GM19463 (cell line): Measurements from ENCODE around the gene KATNA1.
"Not testable (repeated sequence)": the region's sequence is repeated elsewhere in the genome, so short reads cannot be mapped to it uniquely, and the experiment has no call there.

Source experiments
- ATAC-seq: cut with Tn5 transposase; IDR thresholded peaks from one replicate; pipeline ENCODE4 v1.9.1; 2021; ENCODE audit warnings: mild to moderate bottlenecking, moderate library complexity; ENCODE audit not compliant: unreplicated experiment

The KATNA1 gene

DNA sequence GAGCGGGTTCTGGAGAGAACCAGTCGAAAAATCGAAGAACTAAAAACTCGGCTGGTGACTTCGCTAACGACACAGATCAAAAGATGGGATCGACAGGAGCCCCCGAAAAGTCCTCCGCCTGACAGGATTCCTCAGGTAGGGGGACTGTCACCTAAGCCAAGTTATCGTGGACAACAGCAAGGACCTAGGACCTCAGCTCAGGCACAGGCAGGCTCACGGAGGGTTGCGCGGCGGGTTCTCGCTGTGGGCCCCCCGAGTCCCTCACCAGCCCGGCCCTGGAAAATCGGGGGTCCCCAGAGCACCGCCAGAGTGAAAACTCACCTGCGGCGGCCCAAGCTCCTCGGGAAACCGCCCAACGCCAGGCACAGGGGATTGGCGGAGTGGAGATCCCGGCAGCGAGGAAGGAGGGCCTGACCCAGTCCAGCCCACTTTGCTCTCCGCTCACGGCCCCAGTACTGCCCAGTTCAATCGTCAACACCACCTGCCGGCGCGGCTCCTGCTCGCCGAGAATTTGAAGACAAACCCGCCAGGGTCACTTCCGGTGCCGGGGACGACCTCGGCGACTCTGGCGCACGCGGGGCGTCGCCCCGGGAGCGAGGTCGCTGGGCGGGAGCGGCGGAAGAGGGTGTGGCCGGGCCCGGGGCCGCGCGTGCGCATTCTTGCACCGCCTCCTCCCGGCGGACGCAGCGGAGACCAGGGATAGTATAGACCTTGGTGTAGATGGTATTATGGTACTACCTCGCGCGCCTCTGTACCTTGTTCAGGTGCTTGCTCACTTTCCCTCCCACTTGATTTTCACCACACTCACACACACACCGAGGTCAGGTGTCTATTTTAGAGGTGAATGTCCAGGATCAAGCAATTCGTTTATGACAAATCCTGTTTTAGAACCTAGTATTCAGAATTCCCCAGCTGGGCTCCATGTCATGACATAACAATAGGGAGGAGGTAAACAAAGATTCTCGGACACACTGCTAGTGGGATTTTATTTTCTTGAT is at the start of gene KATNA1:
Gene KATNA1 (minus strand): TSS at position 567 of the 998 bp plus-strand sequence. CDS start 10,167 bp downstream, outside the sequence.
- ATAC-seq = peak; percentile 86

DNA sequence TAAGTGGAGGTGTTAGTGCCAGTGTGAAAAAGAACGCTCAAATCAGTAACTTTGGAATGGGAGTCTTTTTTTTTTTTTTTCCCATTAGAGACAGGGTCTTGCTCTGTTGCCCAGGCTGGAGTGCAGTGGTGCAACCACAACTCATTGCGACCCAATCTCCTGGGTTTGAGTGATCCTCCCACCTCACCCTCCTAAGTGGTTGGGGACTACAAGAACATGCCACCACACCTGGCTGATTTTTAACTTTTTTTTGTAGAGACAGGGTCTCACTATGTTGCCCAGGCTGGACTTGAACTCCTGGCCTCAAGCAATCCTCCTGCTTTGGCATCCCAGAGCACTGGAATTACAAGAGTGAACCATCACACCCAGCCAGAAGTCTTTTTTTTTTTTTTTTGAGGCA is 49.7 kb upstream of the KATNA1 start:
- ATAC-seq = no peak

DNA sequence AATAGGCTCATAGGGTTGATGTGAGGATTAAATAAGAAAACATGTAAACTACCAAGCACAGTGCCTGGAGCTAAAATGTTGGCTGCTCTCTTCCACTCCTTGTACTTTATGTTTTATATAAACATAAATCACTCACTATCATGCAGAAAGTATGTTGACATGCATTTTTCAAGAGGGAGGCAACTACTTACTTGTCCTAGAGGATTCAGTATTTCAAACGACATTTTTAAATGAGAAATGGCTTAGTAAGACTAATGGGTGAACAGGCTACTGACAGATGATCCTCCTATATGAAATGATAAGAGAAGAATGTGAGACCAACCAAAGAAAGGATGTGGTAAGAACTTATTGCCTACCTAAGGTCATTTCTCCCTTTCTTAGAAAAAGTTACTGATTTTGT is 48.4 kb upstream of the KATNA1 start:
- ATAC-seq = no peak

DNA sequence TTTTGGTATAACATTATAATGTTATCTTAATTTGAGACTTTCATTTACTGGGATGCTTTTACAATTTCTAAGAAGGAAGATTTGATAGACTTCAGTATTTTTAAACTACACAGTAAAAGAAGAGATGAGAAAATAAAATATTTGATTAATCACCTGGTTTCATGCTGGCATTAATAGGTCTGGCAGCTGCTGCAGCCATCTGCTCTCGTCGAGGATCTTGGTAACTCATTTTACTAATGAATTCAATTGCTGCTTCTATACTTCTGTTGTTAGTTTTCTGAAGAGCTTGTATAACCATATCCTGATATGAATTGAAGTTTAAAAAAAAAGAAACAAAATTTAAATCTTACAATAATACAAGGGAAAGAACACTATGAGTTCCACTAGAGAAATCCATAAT is 46.4 kb upstream of the KATNA1 start:
- ATAC-seq = no peak

DNA sequence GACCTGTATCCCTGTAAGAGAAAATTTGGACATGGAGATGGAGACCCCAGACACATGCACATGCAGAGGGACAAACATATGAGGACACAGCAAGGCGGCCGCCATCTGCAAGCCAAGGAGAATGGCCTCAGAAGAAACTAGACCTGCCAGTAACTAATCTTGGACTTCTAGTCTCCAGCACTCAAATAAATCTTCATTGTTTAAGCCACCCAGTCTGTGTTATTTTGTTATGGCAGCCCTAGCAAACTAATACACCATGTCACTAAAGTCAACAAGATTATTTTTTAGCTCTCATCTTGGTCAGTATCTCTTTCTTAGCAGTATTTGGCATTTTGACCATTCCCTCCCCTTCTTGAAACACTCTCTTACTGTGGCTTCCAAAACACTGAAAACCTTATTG is 42.7 kb upstream of the KATNA1 start:
- no peak for ATAC-seq

DNA sequence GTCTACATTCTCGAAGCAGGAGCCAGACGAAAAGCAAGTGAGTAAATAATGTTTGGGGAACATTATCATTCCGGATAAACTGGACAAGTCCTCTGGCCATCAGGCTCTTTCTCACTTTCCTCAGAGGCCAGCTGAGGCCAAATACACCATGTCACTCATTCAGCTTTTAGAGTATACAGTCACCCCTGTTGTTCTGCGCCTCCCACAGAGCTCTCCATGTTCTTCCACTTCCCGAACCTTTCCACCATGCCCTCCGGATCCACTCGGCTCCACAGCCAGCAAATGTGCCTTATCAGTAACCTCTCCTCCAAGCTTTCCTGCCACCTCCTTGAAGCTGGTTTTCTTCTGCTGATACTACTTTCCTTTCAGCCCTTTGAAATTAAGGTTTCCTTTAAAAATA is 37.7 kb upstream of the KATNA1 start:
- ATAC-seq = no peak

DNA sequence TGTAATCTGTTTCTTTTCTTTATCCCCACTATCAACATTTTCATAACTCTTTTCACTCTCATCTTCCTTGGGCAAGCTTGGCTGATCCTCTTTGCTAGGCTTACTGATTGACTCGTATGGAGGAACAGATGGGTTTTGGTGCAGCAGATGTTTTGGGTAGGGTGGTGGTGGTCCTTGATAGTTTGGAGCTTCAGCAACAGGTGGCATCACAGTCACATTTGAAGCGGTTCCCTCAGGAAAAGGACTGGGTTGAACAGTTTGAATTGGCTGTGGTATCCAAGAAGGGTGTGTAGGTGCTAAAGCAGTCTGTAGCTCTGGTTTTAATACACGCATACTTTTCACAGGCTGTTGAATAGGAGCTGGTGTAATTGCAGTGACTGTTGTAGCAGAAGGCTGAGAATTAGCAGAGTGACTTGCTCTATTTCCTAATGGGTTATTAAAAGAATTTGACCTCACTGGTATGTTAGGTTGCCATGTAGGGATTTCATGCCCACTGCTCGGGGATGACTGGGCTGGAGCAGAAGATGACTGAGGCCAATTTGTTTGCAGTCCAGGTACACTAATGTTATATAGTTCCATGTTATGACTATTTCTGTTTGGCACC is 34.8 kb upstream of the KATNA1 start:
- ATAC-seq = no peak

DNA sequence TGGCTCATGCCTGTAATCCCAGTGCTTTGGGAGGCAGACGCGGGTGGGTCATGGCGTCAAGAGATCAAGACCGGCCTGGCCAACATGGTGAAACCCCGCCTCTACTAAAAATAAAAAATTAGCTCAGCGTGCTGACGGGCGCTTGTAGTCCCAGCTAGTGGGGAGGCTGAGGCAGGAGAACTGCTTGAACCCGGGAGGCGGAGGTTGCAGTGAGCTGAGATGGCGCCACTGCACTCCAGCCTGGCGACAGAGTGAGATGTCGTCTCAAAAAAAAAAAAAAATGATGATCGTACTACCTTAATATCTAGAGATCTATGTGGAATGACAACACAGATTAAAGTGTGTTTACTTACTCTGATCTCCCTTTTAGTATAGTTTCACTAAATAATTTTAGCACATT is 33.3 kb upstream of the KATNA1 start:
- ATAC-seq = not testable (repeated sequence)

DNA sequence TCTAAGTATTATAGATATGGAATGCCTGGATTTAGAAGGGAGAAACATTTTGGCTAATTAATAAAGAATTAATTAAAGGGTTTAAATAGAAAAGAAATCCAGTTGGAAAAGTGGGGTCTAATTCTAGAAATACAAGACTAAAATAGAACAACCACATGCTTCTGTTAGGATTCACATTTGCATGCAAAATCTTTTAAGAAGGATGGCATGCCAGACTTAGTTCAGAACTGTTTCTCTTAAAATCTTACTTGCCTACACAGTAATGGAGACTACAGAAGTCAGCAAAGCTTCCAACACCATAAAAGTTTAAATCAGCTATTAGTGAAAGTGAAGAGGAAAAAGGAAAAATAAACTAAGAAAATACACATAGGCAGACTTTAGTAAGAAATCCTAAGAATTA is 32.7 kb upstream of the KATNA1 start:
- ATAC-seq = no peak

DNA sequence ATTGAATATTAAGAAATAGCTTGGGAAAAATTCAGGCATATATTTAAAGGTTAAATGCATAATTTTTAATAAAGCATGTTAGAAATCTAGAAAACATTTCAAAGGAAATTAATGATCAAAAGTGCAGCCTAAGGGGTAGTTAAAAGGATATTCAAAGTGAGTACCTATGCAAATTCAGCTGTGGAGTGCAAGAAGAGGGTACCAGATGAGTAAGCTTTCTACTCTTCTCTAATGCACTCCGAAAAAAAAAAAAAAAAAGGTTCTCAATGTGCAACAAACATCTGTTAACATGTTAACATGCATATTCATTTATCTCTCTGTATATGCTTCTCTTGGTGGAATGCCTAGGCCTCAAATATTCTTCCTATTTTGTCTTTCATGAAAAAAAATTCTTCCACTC is 32.0 kb upstream of the KATNA1 start:
- ATAC-seq = peak; percentile 53

DNA sequence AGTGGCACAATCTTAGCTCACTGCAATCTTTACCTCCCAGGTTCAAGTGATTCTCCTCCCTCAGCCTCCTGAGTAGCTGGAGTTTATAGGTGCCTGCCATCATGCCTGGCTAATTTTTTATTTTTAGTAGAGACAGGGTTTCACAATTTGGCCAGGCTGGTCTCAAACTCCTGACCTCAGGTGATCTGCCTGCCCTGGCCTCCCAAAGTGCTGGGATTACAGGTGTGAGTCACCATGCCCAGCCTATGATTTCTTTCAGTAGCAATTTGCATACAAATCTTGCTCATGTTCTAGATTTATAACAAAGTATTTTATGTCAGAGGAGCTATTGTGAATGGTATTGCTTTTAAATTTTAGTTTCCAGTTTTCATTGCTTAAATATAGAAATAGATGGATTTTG is 23.8 kb upstream of the KATNA1 start:
- not testable (repeated sequence) for ATAC-seq

DNA sequence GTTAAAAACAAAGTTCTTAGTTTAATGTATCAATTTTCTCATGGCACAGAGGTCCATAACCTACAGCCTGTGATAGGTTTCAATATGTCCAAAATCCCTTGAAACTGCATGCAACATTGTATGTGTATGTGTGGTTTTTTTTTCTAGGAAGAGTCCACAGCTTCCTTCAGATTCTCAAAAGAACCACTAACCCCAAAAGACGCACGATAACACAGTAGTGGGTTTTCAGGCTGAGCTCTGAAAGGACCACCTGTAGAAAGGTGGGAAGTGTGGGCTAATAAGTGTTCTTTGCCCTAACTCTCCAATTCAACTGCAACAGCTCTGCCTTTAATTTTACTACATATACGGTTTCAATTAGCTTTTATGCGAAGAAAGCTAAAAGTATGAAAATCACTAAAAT is 11.5 kb upstream of the KATNA1 start:
- no peak for ATAC-seq

DNA sequence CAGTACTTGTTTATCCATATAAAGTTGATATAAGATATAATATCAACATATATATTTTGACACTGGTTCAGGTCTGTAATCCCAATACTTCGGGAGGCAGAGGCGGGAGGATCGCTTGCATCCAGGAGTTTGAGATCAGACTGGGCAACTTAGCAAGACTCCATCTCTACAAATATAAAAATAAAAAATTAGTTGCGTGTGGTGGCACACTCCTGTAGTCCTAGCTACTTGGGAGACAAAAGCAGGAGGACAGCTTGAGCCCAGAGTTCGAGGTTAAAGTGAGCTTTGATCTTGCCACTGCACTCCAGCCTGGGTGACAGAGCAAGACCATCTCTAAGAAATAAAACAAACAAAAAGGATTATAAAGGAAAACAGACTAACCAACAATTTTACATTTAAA is 8.9 kb upstream of the KATNA1 start:
- ATAC-seq = no peak

DNA sequence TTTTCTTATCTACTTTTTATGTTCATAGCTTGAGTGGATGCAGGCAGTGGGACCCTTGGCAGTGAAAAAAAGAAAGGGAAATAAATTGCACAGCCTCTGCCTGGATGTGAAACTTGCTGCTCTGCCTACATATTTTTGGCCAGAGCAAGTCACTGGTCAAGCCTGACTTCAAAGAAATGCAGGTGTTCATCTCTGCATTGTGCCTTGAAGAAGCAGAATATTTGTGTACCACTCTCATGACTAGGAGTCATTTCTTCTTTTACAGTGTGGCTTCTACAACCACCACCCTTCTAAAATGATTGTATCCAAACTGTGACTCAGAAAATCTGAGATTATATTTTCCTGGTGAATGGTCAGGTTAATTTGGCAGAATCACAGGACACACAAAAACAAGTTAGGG is 2.5 kb upstream of the KATNA1 start:
- no peak for ATAC-seq

DNA sequence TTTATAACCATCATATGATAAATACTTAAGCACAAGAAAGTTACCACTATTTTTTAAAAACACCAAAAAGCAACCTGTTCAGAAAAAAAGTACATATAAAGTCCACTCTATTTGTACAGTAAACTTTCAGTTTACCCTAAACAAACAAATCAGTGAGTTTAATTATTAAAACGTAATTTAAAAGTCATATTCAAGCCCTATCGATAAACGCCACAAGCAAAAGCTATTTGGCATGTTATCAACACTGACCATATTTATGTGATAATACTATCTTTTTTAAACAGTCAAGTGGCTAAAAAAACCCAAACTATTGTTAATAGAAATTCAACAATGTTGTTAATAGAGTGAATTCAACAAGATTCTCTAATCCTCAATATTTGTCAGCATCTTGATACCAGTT is 1.9 kb downstream of the KATNA1 start:
- ATAC-seq = no peak

DNA sequence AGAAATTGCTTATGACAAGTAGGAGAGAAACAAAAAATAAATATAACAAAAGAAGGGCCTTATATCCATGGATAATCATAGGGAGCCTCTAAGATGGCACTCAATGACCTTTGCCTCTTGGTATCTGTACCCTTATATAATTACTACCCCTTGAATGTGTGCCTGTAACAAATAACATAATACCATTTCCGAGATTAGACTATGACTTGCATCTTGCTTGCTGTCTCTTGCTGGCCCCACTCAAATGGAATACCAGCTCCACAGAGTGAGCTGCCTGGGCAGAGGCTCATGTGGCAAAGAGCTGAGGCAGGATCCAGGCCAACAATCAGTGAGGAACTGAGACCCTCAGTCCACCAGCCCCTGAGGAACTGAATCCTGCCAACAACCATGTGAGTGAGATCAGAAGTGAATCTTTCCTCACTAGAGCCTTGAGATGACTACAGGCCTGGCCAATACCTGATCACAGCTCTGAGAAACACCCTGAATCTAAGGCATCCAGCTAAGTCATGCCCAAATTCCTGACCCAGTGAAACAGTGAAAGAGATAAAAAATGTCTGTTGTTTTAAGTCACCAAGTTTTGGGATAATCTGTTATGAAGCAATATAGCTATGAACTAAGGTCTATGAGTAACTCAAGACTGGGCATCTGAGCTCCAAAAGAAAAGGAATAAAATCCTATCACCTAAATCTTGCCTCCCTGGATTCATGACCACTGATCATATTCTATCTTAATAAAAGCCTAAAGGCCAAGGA is 5.5 kb downstream of the KATNA1 start:
- ATAC-seq = no peak

DNA sequence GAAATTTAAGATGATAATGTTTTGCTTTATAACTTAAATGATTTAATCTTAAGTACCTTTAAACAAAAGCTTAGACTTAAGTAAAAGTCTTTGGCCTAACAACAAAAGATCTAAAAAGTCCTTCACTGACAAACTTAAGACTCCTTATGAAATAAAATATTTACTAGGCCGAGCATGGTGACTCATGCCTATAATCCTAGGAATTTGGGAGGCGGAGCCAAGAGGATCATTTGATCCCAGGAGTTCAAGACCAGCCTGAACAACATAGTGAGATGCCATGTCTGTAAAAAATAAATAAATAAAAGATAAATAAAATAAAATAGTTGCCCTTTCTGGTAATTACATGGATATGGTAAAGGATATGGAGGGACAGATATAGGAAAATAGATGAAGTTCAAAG is 12.4 kb downstream of the KATNA1 start:
- ATAC-seq = no peak

DNA sequence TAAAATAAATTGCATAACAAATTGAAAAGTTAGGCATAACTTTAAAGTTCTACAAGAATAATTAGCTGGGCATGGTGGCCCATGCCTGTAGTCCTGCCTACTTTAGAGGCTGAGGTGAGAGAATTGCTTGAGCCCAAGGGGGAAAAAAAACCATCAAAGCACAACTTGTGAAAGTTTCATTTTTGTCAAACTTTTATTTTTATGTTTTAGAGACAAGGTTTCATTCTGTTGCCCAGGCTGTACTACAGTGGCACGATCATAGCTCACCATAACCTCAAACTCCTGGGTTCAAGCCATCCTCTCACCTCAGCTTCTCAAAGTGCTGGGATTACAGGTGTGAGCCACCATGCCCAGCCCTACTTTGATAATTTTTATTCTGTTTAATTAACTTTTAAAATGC is 14.2 kb downstream of the KATNA1 start:
- ATAC-seq = no peak

DNA sequence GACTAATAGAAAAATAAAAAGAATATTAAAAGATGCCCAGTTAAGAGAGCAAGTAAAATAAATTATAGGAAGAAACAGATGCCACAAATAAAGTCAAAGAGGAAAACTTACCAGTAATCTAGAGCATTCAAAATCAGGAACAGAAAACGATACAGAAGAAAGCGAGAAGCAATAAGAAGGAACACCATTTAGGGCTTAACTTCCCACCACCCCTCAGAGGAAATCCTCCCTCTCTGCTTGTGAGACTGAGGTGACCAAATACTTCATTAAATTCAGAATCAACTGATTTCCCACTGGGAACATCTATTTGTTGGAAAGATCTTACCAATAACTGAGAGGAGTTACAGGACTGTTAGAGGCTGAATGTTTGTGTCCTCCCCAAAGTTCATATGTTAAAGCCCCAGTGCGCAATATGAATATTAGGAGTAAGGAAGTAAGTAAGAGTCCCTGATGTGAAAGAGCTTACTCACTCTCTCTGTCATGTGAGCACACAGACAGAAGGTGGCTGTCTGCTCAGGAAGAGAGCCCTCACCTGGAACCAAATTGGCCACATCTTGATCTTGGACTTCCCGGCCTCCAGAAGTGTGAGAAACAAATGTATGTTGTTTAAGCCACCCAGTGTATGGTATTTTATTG is 19.5 kb downstream of the KATNA1 start:
- peak; percentile 87 for ATAC-seq

DNA sequence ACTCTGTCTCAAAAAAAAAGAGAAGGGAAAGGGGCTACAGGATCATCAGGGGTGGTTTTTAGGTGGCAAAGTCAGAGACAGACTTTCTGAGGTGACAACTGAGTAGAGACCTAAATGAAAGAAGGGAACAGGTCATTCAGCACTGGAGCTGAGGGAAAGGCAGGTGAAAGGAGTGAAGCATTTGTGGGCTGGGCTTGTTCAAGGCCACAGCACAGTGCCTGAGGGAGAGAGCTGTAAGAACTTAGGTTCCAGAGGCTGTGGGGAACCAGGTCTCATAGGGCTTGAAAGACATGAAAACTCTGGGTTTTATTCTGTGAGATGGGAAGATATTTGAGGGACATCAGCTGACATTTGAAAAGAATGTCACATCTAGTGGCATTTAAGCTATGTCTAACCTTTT is 20.8 kb downstream of the KATNA1 start:
- ATAC-seq = no peak

DNA sequence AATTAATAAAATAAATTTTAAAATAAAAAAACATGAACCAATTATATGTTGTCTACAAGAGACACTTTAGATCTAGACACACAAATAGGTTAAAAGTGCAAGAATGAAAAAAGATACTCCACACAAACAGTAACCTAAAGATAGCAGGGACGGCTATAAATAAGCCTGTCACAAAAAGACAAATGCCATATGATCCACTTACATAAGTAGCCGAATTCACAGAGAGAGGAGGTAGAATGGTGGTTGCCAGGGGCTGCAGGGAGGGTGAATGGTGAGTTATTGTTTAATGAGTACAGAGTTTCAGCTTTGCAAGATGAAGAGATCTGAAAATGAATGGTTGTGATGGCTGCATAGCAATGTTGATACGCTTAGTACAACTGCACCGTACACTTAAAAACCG is 32.7 kb downstream of the KATNA1 start:
- no peak for ATAC-seq
